GM12801 (cell line): ENCODE data around the gene RHNO1.

Experiments
- TF ChIP-seq, protein P1 (sequence below): IDR thresholded peaks from one replicate; pipeline ENCODE4 v1.5.1; 2011; ENCODE audit warnings: control low read depth; ENCODE audit not compliant: insufficient read length; ENCODE audit errors: extremely low read depth

Gene RHNO1

DNA sequence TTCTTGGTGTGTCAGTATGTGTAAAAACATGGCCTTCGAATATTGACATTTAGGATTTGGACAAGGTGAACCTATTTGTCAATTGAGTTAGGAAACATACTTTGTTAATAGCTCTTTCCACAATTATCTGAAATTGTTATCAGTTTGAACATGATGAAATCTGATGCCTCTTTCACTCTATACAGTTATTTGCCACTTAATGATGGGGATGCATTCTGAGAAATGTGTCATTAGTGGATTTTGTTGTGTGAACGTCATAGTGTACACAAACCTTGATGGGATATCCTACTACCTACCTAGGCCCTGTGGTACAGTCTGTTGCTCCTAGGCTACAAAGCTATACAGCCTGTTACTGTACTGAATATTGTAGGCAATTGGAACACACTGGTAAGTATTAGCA is 18.5 kb downstream of the RHNO1 start:
- TF ChIP-seq, protein P1, sequence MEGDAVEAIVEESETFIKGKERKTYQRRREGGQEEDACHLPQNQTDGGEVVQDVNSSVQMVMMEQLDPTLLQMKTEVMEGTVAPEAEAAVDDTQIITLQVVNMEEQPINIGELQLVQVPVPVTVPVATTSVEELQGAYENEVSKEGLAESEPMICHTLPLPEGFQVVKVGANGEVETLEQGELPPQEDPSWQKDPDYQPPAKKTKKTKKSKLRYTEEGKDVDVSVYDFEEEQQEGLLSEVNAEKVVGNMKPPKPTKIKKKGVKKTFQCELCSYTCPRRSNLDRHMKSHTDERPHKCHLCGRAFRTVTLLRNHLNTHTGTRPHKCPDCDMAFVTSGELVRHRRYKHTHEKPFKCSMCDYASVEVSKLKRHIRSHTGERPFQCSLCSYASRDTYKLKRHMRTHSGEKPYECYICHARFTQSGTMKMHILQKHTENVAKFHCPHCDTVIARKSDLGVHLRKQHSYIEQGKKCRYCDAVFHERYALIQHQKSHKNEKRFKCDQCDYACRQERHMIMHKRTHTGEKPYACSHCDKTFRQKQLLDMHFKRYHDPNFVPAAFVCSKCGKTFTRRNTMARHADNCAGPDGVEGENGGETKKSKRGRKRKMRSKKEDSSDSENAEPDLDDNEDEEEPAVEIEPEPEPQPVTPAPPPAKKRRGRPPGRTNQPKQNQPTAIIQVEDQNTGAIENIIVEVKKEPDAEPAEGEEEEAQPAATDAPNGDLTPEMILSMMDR: no peak

DNA sequence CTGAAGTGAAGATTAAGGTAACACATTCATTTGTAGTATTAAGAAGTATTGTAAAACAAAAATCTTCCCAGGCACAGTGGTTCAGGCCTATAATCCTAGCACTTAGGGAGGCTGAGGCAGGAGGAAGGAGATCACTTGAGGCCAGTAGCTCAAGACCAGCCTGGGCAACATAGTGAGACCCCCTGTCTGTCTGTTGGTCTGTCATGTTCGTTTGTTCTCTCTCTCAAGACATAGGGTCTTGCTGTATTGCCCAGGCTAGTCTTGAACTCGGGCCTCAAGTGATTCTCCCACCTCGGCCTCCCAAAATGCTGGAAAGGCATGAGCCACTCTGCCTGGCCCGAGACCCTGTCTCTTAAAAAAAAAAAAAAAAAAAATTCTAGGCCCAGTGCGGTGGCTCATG is 20.4 kb downstream of the RHNO1 start:
- TF ChIP-seq, protein P1: no peak

DNA sequence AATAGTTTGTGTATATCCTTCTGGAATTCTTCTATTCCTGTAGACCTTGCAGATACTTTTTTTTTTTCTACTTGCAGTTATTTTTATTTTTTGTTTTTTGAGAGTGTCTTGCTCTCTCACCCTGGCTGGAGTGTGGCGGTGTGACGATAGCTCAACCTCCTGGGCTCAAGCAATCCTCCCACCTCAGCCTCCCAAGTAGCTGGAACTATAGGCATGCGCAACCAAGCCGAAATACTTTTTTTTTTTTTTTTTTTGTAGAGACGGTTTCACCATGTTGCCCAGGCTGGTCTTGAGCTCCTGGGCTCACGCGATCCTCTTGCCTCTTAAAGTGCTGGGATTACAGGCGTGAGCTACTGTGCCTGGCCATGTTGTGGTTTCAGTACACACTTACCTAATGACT is 23.6 kb downstream of the RHNO1 start:
- TF ChIP-seq, protein P1: no peak

DNA sequence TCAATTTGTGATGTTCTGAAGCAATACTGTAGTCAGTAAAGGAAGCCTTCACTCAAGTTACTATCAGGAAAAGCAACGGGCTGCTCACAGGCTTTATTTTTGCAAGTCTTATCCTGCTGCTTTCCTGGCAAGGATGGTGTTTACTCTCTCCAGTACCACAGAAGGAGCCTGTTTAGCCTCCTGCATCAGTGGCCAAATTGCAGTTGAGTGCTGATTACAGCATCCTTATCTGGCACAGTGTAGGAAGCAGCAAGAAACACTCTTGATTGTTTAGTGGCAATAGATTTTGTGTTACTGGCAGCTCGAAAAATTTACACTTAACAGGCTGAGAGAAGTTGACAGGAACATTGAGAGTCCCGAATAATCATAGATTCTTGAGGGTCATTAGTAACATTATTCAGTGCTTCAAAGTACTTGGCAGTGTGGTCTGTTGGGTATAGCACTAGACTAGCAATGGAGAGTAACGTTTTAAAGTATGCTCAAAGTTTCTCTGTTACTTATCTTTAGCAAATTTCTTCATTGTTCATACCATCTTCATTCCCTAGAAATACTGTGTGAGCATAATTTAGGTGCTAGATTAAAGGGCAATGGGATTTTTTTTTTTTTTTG is 25.4 kb downstream of the RHNO1 start:
- TF ChIP-seq, protein P1: no peak

DNA sequence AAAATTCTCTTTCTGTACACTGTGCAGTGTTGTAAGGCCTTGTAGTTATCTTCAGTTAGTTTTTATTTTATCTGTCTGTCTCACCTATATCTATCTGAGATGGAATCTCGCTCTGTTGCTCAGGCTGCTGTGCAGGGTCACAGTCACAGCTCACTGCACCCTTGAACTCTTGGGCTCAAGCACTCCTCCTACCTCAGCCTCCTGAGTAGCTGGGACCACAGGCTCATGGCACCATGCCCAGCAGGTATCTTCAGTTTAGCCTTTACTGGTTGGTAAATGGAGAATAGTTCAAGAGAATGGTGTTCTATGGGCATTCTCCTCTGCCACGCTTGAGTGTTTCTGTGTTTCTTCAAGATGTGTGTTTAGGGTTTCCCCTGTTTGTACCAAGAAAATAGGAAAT is 27.2 kb downstream of the RHNO1 start:
- TF ChIP-seq, protein P1: no peak

DNA sequence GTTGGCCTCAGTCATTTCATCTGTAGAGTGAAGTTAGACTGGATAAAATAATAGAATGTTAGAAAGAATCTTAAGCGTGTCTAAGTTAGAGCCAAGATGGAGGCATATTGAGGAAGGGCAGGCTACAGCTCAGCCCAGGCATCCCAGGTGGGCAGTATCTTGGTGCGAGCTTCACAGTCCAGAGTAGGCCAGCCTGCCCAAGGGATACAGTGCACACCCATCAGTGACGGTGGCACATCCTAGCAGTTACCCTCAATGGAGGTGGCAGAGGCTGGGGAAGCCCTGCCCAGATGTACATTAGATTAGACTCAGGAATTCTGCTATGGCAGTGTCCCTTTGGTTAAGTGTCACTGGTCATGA is 35.2 kb downstream of the RHNO1 start:
- TF ChIP-seq, protein P1: no peak

DNA sequence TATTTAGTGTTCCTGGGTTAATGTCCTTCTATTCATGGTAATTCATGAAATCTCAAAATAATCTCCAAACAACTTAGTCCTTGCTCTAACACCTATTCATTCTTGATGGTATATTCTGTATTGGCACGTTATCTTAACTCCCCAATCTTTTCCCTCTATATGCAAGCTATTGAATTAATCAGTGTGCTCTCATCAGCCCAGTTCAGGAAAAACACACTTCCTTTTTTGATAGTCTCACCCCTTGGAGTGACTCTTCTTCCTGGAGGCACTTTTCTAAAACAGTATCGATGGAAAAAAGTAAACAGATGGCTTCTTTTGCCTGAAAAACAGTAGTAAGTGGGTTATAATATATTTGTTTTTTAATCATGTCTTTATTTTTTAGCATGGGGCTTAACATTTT is 42.2 kb downstream of the RHNO1 start:
- TF ChIP-seq, protein P1: no peak
